Effector memory CD8-positive, alpha-beta T cell (primary cell): ENCODE results near the gene LRP2BP.
A peak's percentile ranks its signal among the peaks of the same experiment; 100 is the strongest.
"Not testable (repeated sequence)": the region's sequence is repeated elsewhere in the genome, so short reads cannot be mapped to it uniquely, and the experiment has no call there.

Experiments
- ATAC-seq: fragments of 150-1000 bp; cut with Tn5 transposase; replicated peaks from 2 replicates; pipeline ENCODE4 v1.10.0; 2021; ENCODE audit warnings: mild to moderate bottlenecking, moderate library complexity
- DNase-seq, 3 experiments: peaks; one replicate each; pipeline ENCODE4 v3.0.0; 2021
- H3K27ac Mint-ChIP-seq, 2 donors: one replicate each; pipeline ENCODE4 v1.8.0; 2022; ENCODE audit warnings: mild to moderate bottlenecking in 2 of 2, mixed read lengths in 2 of 2, moderate library complexity in 2 of 2
- H3K27me3 Mint-ChIP-seq, 2 donors: one replicate each; pipeline ENCODE4 v1.8.0; 2022; ENCODE audit warnings: mixed read lengths in 2 of 2
- H3K36me3 Mint-ChIP-seq: one replicate; pipeline ENCODE4 v1.8.0; 2022; ENCODE audit warnings: mild to moderate bottlenecking, moderate library complexity, mixed read lengths; ENCODE audit not compliant: insufficient read depth
- H3K4me1 Mint-ChIP-seq, 2 donors: one replicate each; pipeline ENCODE4 v1.8.0; 2022; ENCODE audit warnings: low read depth in 2 of 2, mixed read lengths in 2 of 2
- H3K4me3 Mint-ChIP-seq, 2 donors: one replicate each; pipeline ENCODE4 v1.8.0; 2022; ENCODE audit warnings: mild to moderate bottlenecking in 2 of 2, mixed read lengths in 2 of 2, moderate library complexity in 2 of 2
- H3K9me3 Mint-ChIP-seq, 2 donors: one replicate each; pipeline ENCODE4 v1.8.0; 2022; ENCODE audit warnings: mixed read lengths in 2 of 2

The LRP2BP gene

GRCh38 chr4:185343726-185344581 lies 51.8 kb downstream of the LRP2BP start:
- H3K36me3 Mint-ChIP-seq, result peaks cover 19% of the 10 kb centered on the region
- peaks cover 19 to 33% of the 10 kb centered on the region in 2 donors for H3K4me1 Mint-ChIP-seq
- DNase-seq (no peak), ATAC-seq (no peak)
- H3K4me3 Mint-ChIP-seq, result peak overlapping the region in 1 of 2 donors; percentile 22
- H3K9me3 Mint-ChIP-seq, result no peaks in the 10 kb centered on the region
- H3K27ac Mint-ChIP-seq, result peak overlapping the region; percentile 17 to 87
- no peaks in the 10 kb centered on the region for H3K27me3 Mint-ChIP-seq

- no peaks in the 10 kb centered on the region for H3K27me3 Mint-ChIP-seq
- H3K27ac Mint-ChIP-seq, result peak overlapping the region; percentile 20 to 67
- DNase-seq (no peak), ATAC-seq (peak; percentile 39)
- H3K4me1 Mint-ChIP-seq, result peaks cover 19 to 33% of the 10 kb centered on the region in 2 donors
- H3K4me3 Mint-ChIP-seq, result peak overlapping the region in 1 of 2 donors; percentile 71
- H3K36me3 Mint-ChIP-seq, result peaks cover 12% of the 10 kb centered on the region
- no peaks in the 10 kb centered on the region for H3K9me3 Mint-ChIP-seq
Observed at GRCh38 chr4:185341841-185342240, 53.9 kb downstream of the LRP2BP start.

- Mint-ChIP-seq H3K4me1 (peaks cover 19 to 33% of the 10 kb centered on the region in 2 donors), H3K9me3 (no peaks in the 10 kb centered on the region), H3K27ac (peak overlapping the region; percentile 20 to 67), H3K36me3 (peaks cover 9% of the 10 kb centered on the region), H3K27me3 (no peaks in the 10 kb centered on the region), H3K4me3 (peak overlapping the region in 1 of 2 donors; percentile 71)
- DNase-seq (no peak), ATAC-seq (peak; percentile 36)
Observed at GRCh38 chr4:185341377-185341776, 54.3 kb downstream of the LRP2BP start.

GRCh38 chr4:185339941-185340340 lies 55.8 kb downstream of the LRP2BP start:
- H3K4me1 Mint-ChIP-seq, result peaks cover 19 to 29% of the 10 kb centered on the region in 2 donors
- H3K4me3 Mint-ChIP-seq, result no peak overlapping the region
- DNase-seq (no peak), ATAC-seq (no peak)
- no peaks in the 10 kb centered on the region for H3K27me3 Mint-ChIP-seq
- H3K9me3 Mint-ChIP-seq, result no peaks in the 10 kb centered on the region
- H3K36me3 Mint-ChIP-seq, result peaks cover 9% of the 10 kb centered on the region
- no peak overlapping the region for H3K27ac Mint-ChIP-seq

- peaks cover 4% of the 10 kb centered on the region for H3K36me3 Mint-ChIP-seq
- no peak for ATAC-seq
- no peak for DNase-seq
- H3K4me3 Mint-ChIP-seq, result no peak overlapping the region
- H3K4me1 Mint-ChIP-seq, result no peaks in the 10 kb centered on the region
- no peak overlapping the region for H3K27ac Mint-ChIP-seq
- H3K27me3 Mint-ChIP-seq, result no peaks in the 10 kb centered on the region
- no peaks in the 10 kb centered on the region for H3K9me3 Mint-ChIP-seq
Observed at GRCh38 chr4:185335579-185335978, 60.1 kb downstream of the LRP2BP start.

- DNase-seq (no peak), ATAC-seq (no peak)
- no peaks in the 10 kb centered on the region for H3K27me3 Mint-ChIP-seq
- H3K9me3 Mint-ChIP-seq, result no peaks in the 10 kb centered on the region
- H3K27ac Mint-ChIP-seq, result peak overlapping the region in 1 of 2 donors; percentile 46
- H3K36me3 Mint-ChIP-seq, result peaks cover 4% of the 10 kb centered on the region
- H3K4me3 Mint-ChIP-seq, result no peak overlapping the region
- H3K4me1 Mint-ChIP-seq, result peaks cover 2 to 5% of the 10 kb centered on the region in 2 donors
Observed at GRCh38 chr4:185334326-185334725, 61.4 kb downstream of the LRP2BP start.

GRCh38 chr4:185332575-185333464 lies 62.9 kb downstream of the LRP2BP start:
- Mint-ChIP-seq H3K4me3 (no peak overlapping the region), H3K4me1 (peaks cover 7 to 8% of the 10 kb centered on the region in 2 donors), H3K36me3 (peaks cover 4% of the 10 kb centered on the region), H3K27ac (peak overlapping the region in 1 of 2 donors; percentile 63), H3K9me3 (no peaks in the 10 kb centered on the region), H3K27me3 (no peaks in the 10 kb centered on the region)
- no peak for ATAC-seq
- DNase-seq, result no peak

- H3K27me3 Mint-ChIP-seq, ATAC-seq, H3K4me1 Mint-ChIP-seq, H3K36me3 Mint-ChIP-seq, DNase-seq, H3K4me3 Mint-ChIP-seq, H3K9me3 Mint-ChIP-seq: not testable (repeated sequence)
- H3K27ac Mint-ChIP-seq, result peak overlapping the region in 1 of 2 donors; percentile 6
Observed at GRCh38 chr4:185329879-185330510, 65.7 kb downstream of the LRP2BP start.

GRCh38 chr4:185328586-185328985 lies 67.1 kb downstream of the LRP2BP start:
- no peak for ATAC-seq
- Mint-ChIP-seq H3K4me3 (no peak overlapping the region), H3K27ac (no peak overlapping the region), H3K27me3 (no peaks in the 10 kb centered on the region), H3K4me1 (peaks cover 7 to 8% of the 10 kb centered on the region in 2 donors), H3K36me3 (peaks cover 3% of the 10 kb centered on the region), H3K9me3 (no peaks in the 10 kb centered on the region)
- no peak for DNase-seq

- not testable (repeated sequence) for H3K4me1 Mint-ChIP-seq, H3K9me3 Mint-ChIP-seq, ATAC-seq, DNase-seq, H3K36me3 Mint-ChIP-seq, H3K4me3 Mint-ChIP-seq, H3K27me3 Mint-ChIP-seq, H3K27ac Mint-ChIP-seq
Observed at GRCh38 chr4:185325721-185326120, 70.0 kb downstream of the LRP2BP start.

GRCh38 chr4:185324361-185324760 lies 71.4 kb downstream of the LRP2BP start:
- not testable (repeated sequence) for H3K4me1 Mint-ChIP-seq, H3K27ac Mint-ChIP-seq, H3K36me3 Mint-ChIP-seq, ATAC-seq, DNase-seq, H3K27me3 Mint-ChIP-seq, H3K9me3 Mint-ChIP-seq, H3K4me3 Mint-ChIP-seq

- Mint-ChIP-seq H3K36me3 (peaks cover 6% of the 10 kb centered on the region), H3K4me3 (no peak overlapping the region), H3K27me3 (no peaks in the 10 kb centered on the region), H3K9me3 (no peaks in the 10 kb centered on the region), H3K27ac (no peak overlapping the region), H3K4me1 (peaks cover 2 to 3% of the 10 kb centered on the region in 2 donors)
- DNase-seq (no peak), ATAC-seq (no peak)
Observed at GRCh38 chr4:185323606-185324005, 72.1 kb downstream of the LRP2BP start.

GRCh38 chr4:185322803-185323202 lies 72.9 kb downstream of the LRP2BP start:
- Mint-ChIP-seq H3K27me3 (no peaks in the 10 kb centered on the region), H3K4me1 (no peaks in the 10 kb centered on the region), H3K27ac (no peak overlapping the region), H3K9me3 (no peaks in the 10 kb centered on the region), H3K4me3 (no peak overlapping the region), H3K36me3 (peaks cover 6% of the 10 kb centered on the region)
- ATAC-seq, result no peak
- no peak for DNase-seq
